Transverse colon (tissue), 3 donors: ENCODE measurements around the gene FNTB.

Source experiments
- EP300 ChIP-seq: sonication (generic); formaldehyde crosslinking; IDR thresholded peaks from one replicate; pipeline ENCODE4 v1.6.1; 2017; ENCODE audit warnings: antibody characterized with exemption, low read depth
- POLR2AphosphoS5 ChIP-seq, 3 donors: sonication (generic); formaldehyde crosslinking; IDR thresholded peaks; one replicate each; pipeline ENCODE4 v1.6.1; 2016; ENCODE audit warnings: antibody characterized with exemption in 3 of 3

DNA sequence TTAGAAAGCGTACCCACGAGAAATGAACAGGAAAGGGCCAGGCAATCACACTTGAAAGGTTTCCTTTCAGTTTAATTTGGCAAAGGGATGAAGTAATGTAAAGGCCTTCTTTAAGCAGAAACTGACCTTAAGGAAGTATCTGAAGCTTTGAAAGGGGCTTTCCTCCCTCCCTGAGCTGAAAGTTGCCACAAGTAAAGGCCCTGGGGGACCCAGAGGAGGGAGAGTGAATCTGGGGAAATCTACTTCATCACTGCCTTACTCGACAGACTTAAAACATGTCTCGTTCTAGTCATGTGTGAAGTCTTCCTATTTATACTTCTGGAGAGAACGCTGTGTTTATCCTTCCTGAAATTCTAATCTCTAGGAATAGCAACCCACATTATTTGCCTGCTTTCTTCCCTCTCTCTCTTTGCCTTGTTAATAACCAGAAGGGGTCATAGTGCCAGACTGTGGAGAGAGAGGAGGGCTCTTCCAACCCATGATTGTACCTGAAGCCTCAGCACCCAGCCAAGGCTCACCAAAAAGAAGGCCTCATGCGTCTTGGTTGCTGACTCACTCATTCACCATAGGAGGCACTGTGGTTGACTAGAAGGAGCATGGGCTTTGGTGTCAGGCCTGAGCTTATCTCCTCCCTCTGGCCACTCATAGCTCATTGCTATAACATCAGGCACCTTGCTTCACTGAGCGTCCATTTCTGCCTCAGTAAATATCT lies 33.9 kb upstream of the FNTB start:
- TF ChIP-seq POLR2AphosphoS5 (IDR thresholded peaks at IDR 0.05) (no peak), EP300 (no peak)
